A549 (cell line): ENCODE measurements around the gene LAMA3. TPM values are rescaled to one million over a fixed set of nuclear protein-coding genes. Genes with fewer than 3 reads are reported as not detected.

Experiments
- ATAC-seq, 2 experiments: fragments of 200-7000 bp in 1 of 2; fragments of >200 bp in 1 of 2; cut with Nextera tagmentation in 1 of 2; cut with Tn5 transposase in 1 of 2; 3 replicates each; pipeline versions ENCODE4 v1.8.0 to v1.9.1; 2018 to 2020; ENCODE audit warnings: mild to moderate bottlenecking in 1 of 2, moderate library complexity in 1 of 2
- CTCF ChIA-PET: fragments of 300-600 bp; sonication (Branson Sonifier 250); formaldehyde crosslinking; extraction: SDS; loops from one replicate; lab custom pipeline; 2021; ENCODE audit warnings: antibody characterized with exemption, inconsistent platforms; lab: Yijun Ruan, JAX
- POLR2A ChIA-PET: fragments of 350-600 bp; formaldehyde crosslinking; extraction: SDS; loops from one replicate; lab custom pipeline; 2021; ENCODE audit warnings: antibody characterized with exemption, inconsistent platforms; lab: Yijun Ruan, JAX
- DNase-seq, 2 experiments: peaks; one replicate each; pipeline versions ENCODE4 v3.0.0 to v3.0.0-alpha.2; 2011 to 2016; ENCODE audit warnings: low read depth in 1 of 2, low spot score in 1 of 2
- FAIRE-seq: peaks from 2 replicates; lab custom pipeline; 2011; peaks lifted over from hg19 to GRCh38; lab: Jason Lieb, UNC
- H3K27ac ChIP-seq, 2 experiments: fragments of >200 bp; sonication (Bioruptor Twin); formaldehyde crosslinking; 3 replicates each; pipeline ENCODE4 v1.5.1; 2016 to 2017
- H3K4me1 ChIP-seq: fragments of >200 bp; sonication (Bioruptor Twin); formaldehyde crosslinking; 3 replicates; pipeline ENCODE4 v1.6.1; 2016
- H3K4me2 ChIP-seq: fragments of >200 bp; sonication (Bioruptor Twin); formaldehyde crosslinking; 3 replicates; pipeline ENCODE4 v1.6.1; 2016
- H3K4me3 ChIP-seq: fragments of >200 bp; sonication (Bioruptor Twin); formaldehyde crosslinking; 3 replicates; pipeline ENCODE4 v1.5.1; 2016
- H3K9me3 ChIP-seq: fragments of >200 bp; sonication (Bioruptor Twin); formaldehyde crosslinking; 3 replicates; pipeline ENCODE4 v1.6.1; 2016
- BCL3 ChIP-seq: fragments of >200 bp; sonication (Bioruptor Twin); formaldehyde crosslinking; IDR thresholded peaks from 3 replicates; pipeline ENCODE4 v1.6.1; 2016
- CTCF ChIP-seq: fragments of >200 bp; sonication (Bioruptor Twin); formaldehyde crosslinking; IDR thresholded peaks from 3 replicates; pipeline ENCODE4 v1.5.1; 2016
- EP300 ChIP-seq, 2 experiments: fragments of >200 bp; sonication (Bioruptor Twin); formaldehyde crosslinking; IDR thresholded peaks; 2 replicates in 1 of 2; 3 replicates in 1 of 2; pipeline ENCODE4 v1.6.1; 2016 to 2017
- FOSL2 ChIP-seq, 2 experiments: fragments of 450-650 bp in 1 of 2; fragments of >200 bp in 1 of 2; sonication (Bioruptor Twin) in 1 of 2; formaldehyde crosslinking; IDR thresholded peaks; 2 replicates each; pipeline versions ENCODE4 v1.5.0 to v1.6.1; 2016 to 2020; ENCODE audit warnings: mild to moderate bottlenecking in 1 of 2, moderate library complexity in 1 of 2
- GATA3 ChIP-seq: IDR thresholded peaks from 2 replicates; pipeline ENCODE4 v1.6.1; 2012; ENCODE audit warnings: borderline replicate concordance
- HOXA7 ChIP-seq: fragments of 250-450 bp; sonication (Bioruptor Pico); IDR thresholded peaks from 2 replicates; pipeline ENCODE4 v1.5.0; 2020; ENCODE audit warnings: mild to moderate bottlenecking, moderate library complexity
- HOXB5 ChIP-seq: fragments of 250-450 bp; sonication (Bioruptor Pico); IDR thresholded peaks from 2 replicates; pipeline ENCODE4 v1.5.0; 2020; ENCODE audit warnings: mild to moderate bottlenecking, moderate library complexity
- JUN ChIP-seq, 2 experiments: fragments of >200 bp; sonication (Bioruptor Twin); formaldehyde crosslinking; IDR thresholded peaks; 2 replicates in 1 of 2; 3 replicates in 1 of 2; pipeline ENCODE4 v1.6.1; 2016 to 2017
- JUNB ChIP-seq: fragments of >200 bp; sonication (Bioruptor Twin); formaldehyde crosslinking; IDR thresholded peaks from 2 replicates; pipeline ENCODE4 v1.6.1; 2016
- MAFK ChIP-seq: fragments of 450-650 bp; IDR thresholded peaks from 2 replicates; pipeline ENCODE4 v1.6.1; 2014; ENCODE audit not compliant: partially characterized antibody
- MAZ ChIP-seq: fragments of 150-350 bp; IDR thresholded peaks from 2 replicates; pipeline ENCODE4 v1.6.1; 2014; ENCODE audit warnings: antibody characterized with exemption, low read depth, low read length, borderline replicate concordance
- NFE2L2 ChIP-seq: fragments of 150-350 bp; conservative IDR thresholded peaks from 2 replicates; pipeline ENCODE4 v1.6.1; 2014; ENCODE audit warnings: low read length
- NR3C1 ChIP-seq: fragments of >200 bp; sonication (Bioruptor Twin); formaldehyde crosslinking; IDR thresholded peaks from 3 replicates; pipeline ENCODE4 v1.6.1; 2017
- RAD21 ChIP-seq, 2 experiments: fragments of >200 bp in 1 of 2; sonication (Bioruptor Twin) in 1 of 2; formaldehyde crosslinking in 1 of 2; IDR thresholded peaks in 1 of 2; conservative IDR thresholded peaks in 1 of 2; 2 replicates in 1 of 2; 3 replicates in 1 of 2; pipeline ENCODE4 v1.6.1; 2012 to 2018; ENCODE audit warnings: inconsistent platforms in 1 of 2
- RFX5 ChIP-seq: fragments of 450-650 bp; IDR thresholded peaks from 2 replicates; pipeline ENCODE4 v1.7.1; 2014; ENCODE audit warnings: antibody characterized with exemption, mild to moderate bottlenecking, moderate library complexity
- SREBF2 ChIP-seq: fragments of 450-650 bp; IDR thresholded peaks from 2 replicates; pipeline ENCODE4 v1.6.1; 2014; ENCODE audit warnings: mild to moderate bottlenecking, moderate library complexity
- USF2 ChIP-seq: fragments of 450-650 bp; IDR thresholded peaks from 2 replicates; pipeline ENCODE4 v1.6.1; 2014; ENCODE audit warnings: antibody characterized with exemption
- WGBS: methylation state at CpG from one replicate; pipeline ENCODE4 v1.1.6; 2017; ENCODE audit errors: missing lambda C conversion rate; 5-methylcytosine and 5-hydroxymethylcytosine counted together
- polyA plus RNA-seq, 4 experiments: library from polyadenylated mRNA; depleted of rRNA in 3 of 4; stranded (reverse); fragments of >200 nt; fragmentation: RNase III in 1 of 4; extraction: RNeasy Plus Mini Kit Qiagen cat#74134 plus additional on column Dnase treatment in 1 of 4; gene quantifications; 2 replicates in 3 of 4; 3 replicates in 1 of 4; pipeline ENCODE4 v1.2.3, GENCODE V29; 2011 to 2017

LAMA3 gene
- polyA plus RNA-seq, 2 of the 4 experiments (the other 2 are of a cell fraction), result 18.2 to 31.0 TPM

- DNase-seq, result no peak
- peak overlapping the region; percentile 42 for H3K4me2 ChIP-seq
- no peak for FAIRE-seq
- H3K4me3 ChIP-seq, result no peak overlapping the region
- ChIA-PET POLR2A (no interaction called here), CTCF (interaction anchor here (2.4 kb wide), 1 partner anchor 16 kb away, joined by 11 read pairs; no protein-coding TSS in a partner anchor)
- no peak; a peak in 1 of 6 replicates for ATAC-seq
- H3K4me1 ChIP-seq, result peaks cover 81% of the 10 kb centered on the region
- peak overlapping the region; percentile 73 to 93 for H3K27ac ChIP-seq
- peaks cover 14% of the 10 kb centered on the region; the same call in 2 of the 3 replicates for H3K9me3 ChIP-seq
- TF ChIP-seq MAZ (no peak), GATA3 (no peak), NR3C1 (no peak), BCL3 (no peak), HOXA7 (CRISPR knock-in tag) (no peak), USF2 (no peak), SREBF2 (no peak)
- WGBS, result 100% methylated on average over 2 of the region's 2 CpGs
Observed at GRCh38 chr18:23718731-23719130, 29.5 kb downstream of the LAMA3 start.

GRCh38 chr18:23719634-23720201 is 30.5 kb downstream of the LAMA3 start:
- WGBS, result 0% methylated on average over 1 of the region's 1 CpG
- no peak overlapping the region for H3K4me3 ChIP-seq
- peak overlapping the region; percentile 73 to 93 for H3K27ac ChIP-seq
- TF ChIP-seq RFX5 (0 out of 2 replicates have a peak, but pooled peaks have one; percentile 24), MAFK (peak; percentile 98), GATA3 (peak; percentile 52; the same call in 1 of the 2 replicates), JUNB (peak; percentile 79), RAD21 (conservative IDR thresholded peaks at IDR 0.05 in 1 of 2, IDR thresholded peaks at IDR 0.05 in 1 of 2) (peak in 1 of 2 experiments; percentile 19; a peak in 1 of 5 replicates), NFE2L2 (peak; percentile 85), JUN (IDR thresholded peaks at IDR 0.05) (peak in 1 of 2 experiments; percentile 68; a peak in 2 of 5 replicates), EP300 (IDR thresholded peaks at IDR 0.05) (peak; percentile 33 to 40; a peak in 2 of 5 replicates), FOSL2 (IDR thresholded peaks at IDR 0.05) (peak; percentile 80), FOSL2 (CRISPR knock-in tag; IDR thresholded peaks at IDR 0.05) (peak; percentile 93), HOXB5 (no peak), CTCF (no peak)
- peak overlapping the region; percentile 42 for H3K4me2 ChIP-seq
- ChIA-PET POLR2A (interaction anchor here (0.6 to 0.7 kb wide), 3 partner anchors 39 to 134 kb away, joined by 3 to 6 read pairs (median 3); no protein-coding TSS in a partner anchor), CTCF (interaction anchor here (0.7 to 2.4 kb wide), 3 partner anchors 15 to 60 kb away, joined by 3 to 11 read pairs (median 4); no protein-coding TSS in a partner anchor)
- ATAC-seq (peak; percentile 96 to 98), DNase-seq (peak; percentile 86 to 95), FAIRE-seq (no peak)
- peaks cover 90% of the 10 kb centered on the region for H3K4me1 ChIP-seq
- H3K9me3 ChIP-seq, result peaks cover 14% of the 10 kb centered on the region; the same call in 2 of the 3 replicates
